HG03521 (cell line): ENCODE results near the gene TAGAP.

Experiments used
- ATAC-seq: cut with Tn5 transposase; IDR thresholded peaks from one replicate; pipeline ENCODE4 v1.9.1; 2021; ENCODE audit warnings: mild to moderate bottlenecking, moderate library complexity; ENCODE audit not compliant: unreplicated experiment

The TAGAP gene

GRCh38 chr6:159074120-159074684 lies 29.4 kb upstream of the TAGAP start:
- ATAC-seq = no peak

GRCh38 chr6:159071843-159072769 lies 27.3 kb upstream of the TAGAP start:
- ATAC-seq = no peak

DNA sequence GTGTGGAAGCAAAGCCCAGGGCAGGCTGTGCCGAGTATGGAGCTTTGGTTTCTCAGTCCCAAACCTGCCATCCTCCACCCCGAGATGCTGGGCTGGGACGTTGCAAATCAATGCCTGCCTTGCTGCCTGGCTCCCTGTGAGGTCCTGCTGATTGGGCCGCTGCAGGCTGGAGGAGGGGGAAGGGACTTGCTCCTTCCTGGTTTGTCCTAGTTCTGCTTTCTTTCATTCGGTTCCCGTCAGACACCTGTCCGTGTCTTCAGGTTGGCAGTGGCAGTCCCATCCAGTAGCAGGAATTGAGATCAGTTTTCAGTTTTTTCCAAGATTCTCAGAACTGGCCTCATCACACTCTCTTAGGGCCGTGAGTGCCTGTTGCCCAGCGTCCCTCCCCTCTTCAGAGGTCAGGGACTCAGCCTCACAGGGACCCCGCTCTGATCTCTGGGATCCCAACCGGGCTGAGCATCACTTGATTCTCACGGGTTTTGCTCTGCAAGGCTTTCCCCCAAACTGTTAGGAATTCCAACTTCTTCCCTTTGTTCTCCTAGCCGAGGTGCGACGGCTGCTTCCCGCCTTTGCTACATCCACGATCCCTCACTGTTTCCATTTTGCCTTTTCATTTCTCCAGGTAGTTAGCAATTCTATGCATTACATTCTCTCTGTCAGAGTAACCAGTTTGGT lies 24.2 kb upstream of the TAGAP start:
- ATAC-seq = no peak

DNA sequence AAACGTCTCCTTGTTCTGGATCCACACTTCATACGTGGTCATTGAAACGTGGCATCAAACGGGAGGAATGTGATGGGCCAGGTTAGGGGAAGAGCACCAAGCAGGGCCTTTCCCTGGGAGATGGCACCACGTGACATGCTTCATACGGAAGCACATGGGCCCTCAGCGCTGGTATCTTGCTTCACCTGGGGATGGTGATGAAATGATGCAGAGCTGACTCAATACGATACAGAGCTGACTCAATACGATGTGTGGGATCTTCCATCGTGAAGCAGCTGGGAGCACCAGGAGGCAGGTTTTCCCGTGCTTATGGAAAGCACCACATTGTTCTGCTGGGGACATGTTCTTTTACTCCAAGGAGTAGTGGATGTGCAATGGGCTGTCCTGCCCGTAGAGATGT lies 22.5 kb upstream of the TAGAP start:
- no peak for ATAC-seq

DNA sequence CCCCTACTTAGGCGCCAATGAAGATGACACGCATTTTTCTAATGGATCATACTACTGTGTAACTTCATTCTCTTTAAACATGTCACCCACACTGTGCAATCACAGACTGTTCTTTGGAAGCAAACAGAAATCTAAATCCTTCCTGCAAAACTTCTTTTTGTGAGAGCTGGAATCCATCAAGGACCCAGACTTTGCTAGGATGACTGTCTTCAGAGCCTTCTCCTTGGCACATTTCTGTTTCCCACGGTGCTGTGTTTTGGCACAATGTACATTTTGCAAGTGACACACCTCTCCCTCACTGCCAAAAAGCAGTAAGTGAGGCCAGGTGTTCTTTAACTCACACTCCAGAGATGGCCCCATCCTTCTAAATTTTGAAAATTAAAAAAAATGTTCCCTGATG lies 21.7 kb upstream of the TAGAP start:
- no peak for ATAC-seq

DNA sequence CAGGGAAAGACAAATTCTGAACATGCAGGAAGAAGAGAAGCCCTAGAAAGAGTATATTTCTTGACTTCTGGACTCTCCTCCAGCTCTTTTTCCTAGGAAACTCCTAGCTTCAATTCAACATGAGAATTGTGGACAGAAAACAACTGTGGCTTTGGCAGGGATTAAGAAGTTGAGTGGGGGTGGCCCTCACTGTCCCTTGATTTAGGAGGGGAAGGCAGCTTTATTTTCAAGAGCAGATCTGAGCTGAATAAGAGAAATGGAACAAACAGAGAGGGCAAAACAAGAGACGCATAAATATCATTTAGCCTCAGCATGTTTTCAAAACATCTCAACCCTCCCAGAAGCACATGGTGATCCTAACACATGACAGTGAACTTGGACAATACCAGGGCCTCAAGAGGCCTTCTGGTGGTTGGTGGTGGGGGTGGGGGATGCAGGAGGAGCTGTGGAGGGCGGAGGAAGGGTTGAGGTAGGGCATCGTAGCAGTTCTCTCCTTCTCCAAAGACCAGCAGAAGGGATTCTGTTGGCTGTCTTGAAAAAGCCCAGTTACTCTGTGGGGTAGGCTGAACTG lies 21.1 kb upstream of the TAGAP start:
- no peak for ATAC-seq

DNA sequence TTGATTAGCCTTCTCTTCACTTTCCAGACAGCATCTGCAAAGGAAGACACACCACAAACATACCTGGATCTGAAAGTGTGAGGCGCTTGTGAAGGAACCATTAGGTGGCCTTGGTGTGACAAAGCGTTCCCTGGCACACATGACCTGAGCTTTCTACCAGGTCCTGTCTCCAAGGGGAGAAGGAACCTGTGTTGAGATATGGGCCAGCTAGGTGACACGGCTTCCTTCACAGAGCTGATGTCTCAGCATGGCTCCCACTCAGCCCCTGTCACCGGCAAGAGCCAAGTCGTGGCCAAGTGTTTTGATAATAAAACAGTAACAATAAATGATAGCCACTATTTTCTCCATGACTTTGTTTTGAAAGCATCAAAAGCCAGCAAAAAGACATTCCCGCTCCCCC lies 20.3 kb upstream of the TAGAP start:
- ATAC-seq = no peak

- no peak for ATAC-seq
Measured at GRCh38 chr6:159064477-159064876, 19.7 kb upstream of the TAGAP start.

GRCh38 chr6:159063549-159063948 lies 18.8 kb upstream of the TAGAP start:
- no peak for ATAC-seq

DNA sequence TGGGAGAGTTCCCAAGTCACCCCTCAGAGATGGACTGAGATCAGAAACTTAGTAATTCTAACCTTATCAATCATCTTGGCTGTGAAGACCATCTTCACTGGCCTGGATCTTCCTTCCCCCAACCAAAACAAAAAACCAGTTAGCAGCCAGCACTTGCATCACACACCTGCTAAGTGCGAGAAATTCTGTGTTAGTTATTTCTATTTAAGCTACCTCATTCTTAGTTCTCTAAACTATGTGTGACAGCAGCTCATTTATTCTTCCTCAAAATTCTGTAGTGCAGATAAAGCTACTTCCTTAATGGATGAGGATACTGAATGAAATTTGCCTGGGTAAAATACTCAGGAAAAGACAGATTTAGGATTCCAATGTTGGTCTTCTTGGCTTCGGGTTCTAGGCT lies 18.2 kb upstream of the TAGAP start:
- no peak for ATAC-seq

DNA sequence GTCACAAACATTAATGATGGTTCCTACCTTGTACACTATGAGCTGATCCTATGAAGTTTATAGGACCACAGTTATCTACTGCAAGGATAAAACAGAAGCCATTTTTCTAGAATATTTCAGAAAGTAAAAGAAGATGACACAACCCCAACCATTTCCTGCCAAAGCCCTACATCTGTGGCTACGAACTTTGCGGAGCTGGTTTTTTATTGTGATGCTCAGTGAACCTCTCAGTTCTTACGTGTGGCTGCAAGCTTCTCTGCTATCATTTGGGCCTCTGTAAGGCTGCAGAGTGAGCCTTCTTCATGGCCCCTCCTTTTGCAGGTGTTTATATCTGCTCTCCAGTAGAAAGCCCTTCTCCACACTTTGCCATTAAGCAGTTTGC lies 17.8 kb upstream of the TAGAP start:
- ATAC-seq = no peak

- ATAC-seq = no peak
Measured at GRCh38 chr6:159061805-159062563, 17.2 kb upstream of the TAGAP start.

DNA sequence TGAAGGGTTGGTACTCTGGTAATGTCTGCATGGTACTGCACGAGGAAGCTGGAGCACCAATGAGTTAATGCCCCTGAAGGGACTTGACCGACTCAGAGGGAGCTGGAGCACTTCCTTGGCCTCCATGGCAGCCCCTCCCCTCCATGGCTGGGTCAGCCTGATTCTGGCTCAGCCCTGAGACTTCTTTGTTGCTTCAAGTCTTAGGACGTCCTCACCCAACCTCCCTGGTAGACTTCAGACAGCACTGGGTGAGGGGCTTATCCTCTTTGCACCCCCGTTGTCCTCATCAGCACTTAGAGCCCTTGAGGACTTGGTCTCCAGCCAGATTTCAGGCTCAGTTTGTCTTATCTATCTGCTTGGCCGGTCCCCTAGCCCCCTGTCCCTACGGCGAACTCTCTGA lies 16.4 kb upstream of the TAGAP start:
- no peak for ATAC-seq

GRCh38 chr6:159059885-159060506 lies 15.2 kb upstream of the TAGAP start:
- ATAC-seq = no peak

DNA sequence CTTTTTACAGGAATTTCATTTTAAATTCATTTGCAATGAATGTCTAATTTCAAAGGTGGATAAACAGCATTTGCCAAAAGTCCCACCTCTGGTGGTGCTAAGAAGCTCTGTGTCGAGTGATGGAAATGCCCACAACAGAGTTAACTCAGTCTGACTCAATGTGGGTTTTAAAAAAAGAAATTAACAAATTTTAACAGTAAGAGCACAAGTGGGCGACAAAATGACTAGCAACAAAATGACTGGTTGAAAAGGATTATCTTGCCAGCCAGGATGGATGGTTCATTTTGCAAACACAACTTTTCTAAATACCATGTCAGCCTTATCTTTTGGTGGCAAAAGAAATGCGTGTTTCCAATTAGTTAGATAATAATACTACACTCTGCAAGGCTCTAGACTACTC lies 14.3 kb upstream of the TAGAP start:
- ATAC-seq = no peak

GRCh38 chr6:159056899-159057298 lies 12.1 kb upstream of the TAGAP start:
- ATAC-seq = no peak

- no peak for ATAC-seq
Measured at GRCh38 chr6:159056432-159056831, 11.6 kb upstream of the TAGAP start.

DNA sequence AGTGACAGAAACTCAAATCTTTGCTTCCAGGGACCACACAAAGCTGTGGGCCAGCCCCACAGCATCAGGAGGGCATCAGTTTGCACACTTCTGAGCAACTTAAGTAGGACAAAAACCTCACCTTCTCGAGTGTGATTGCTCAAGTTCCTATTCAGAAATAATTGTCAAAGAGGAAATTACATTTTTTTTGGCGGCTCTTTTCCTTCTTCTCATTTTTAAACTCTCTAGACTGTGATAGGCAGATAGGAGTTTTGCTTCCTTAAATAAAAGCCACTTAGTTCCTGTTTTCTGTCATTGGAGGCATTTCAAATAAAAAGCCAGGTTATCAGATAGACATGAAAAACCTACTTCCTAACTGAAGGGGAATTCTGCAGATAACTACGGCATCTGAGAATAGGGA lies 11.2 kb upstream of the TAGAP start:
- ATAC-seq = no peak

DNA sequence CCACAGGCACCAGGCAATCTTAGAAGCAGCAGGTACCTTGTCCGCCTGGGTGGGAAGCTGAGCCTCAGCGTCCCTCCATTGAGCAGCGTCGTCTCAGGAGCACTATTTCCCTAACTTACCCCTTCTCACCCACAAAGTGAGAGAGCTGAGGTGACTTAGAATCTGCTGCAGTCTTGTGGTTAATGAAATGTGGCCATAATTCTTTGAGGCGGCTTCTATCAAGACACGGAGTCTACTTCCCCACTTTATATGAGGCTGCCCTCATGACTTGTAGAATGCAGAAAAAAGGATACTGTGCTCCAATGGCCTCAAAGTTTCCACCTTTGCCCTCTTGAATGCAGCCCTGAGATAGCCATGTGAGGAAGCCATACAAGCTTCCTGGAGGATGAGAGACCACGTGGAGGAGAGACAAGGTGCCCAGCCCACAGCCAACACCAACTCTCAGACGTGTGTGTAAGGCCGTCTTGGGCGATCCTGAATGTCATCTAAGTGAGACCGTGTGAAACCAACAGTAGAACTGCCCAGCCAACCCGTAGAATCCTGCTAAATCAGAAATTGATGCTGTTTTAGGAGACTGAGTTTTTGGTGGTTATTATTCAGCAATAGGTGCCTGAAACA lies 9.1 kb upstream of the TAGAP start:
- ATAC-seq = no peak

DNA sequence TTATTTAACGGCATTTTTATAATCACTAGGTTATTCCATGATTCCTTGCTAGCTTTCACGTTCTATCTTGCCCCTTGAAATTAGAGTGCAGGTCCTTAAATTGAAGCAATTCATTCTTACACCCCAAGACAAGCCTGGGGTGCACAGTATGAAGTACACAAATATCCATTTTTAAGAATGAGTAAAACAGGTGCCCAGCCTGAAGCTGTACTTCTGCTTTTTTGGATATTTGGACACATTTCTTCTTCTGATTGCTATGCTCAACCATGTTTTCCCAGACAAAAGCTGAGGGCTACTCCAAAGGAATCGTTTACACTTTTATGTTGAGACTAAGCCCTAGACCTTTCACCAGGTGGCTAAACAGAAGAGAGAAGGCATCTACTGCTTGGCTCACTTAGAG lies 7.9 kb upstream of the TAGAP start:
- ATAC-seq = no peak
